H9 (cell line): ENCODE results near the gene ARAP2. TPM values are rescaled to one million over a fixed set of nuclear protein-coding genes. Genes with fewer than 3 reads are reported as not detected.

Experiments used
- DNase-seq: peaks from one replicate; pipeline ENCODE4 v3.0.0-alpha.2; 2017
- H2AFZ ChIP-seq: one replicate; pipeline ENCODE4 v1.6.1; 2013; ENCODE audit warnings: mild to moderate bottlenecking, low read length, control low read depth, moderate library complexity
- H2AK5ac ChIP-seq: 2 replicates; pipeline ENCODE4 v1.6.1; 2013; ENCODE audit warnings: low read length, control low read depth, mixed read lengths; ENCODE audit not compliant: insufficient read length
- H2BK120ac ChIP-seq: one replicate; pipeline ENCODE4 v1.6.1; 2013; ENCODE audit warnings: low read depth, mild to moderate bottlenecking, low read length, control low read depth, inconsistent platforms; ENCODE audit not compliant: poor library complexity, severe bottlenecking
- H2BK12ac ChIP-seq: 2 replicates; pipeline ENCODE4 v1.6.1; 2013; ENCODE audit warnings: low read length, control low read depth, mixed read lengths, low read depth; ENCODE audit not compliant: insufficient read length
- H2BK15ac ChIP-seq: 2 replicates; pipeline ENCODE4 v1.6.1; 2013; ENCODE audit warnings: low read depth, low read length, control low read depth
- H2BK20ac ChIP-seq: one replicate; pipeline ENCODE4 v1.6.1; 2013; ENCODE audit warnings: low read depth, mild to moderate bottlenecking, low read length, control low read depth, inconsistent platforms; ENCODE audit not compliant: poor library complexity, severe bottlenecking
- H2BK5ac ChIP-seq: 2 replicates; pipeline ENCODE4 v1.6.1; 2013; ENCODE audit warnings: low read length, control low read depth, mixed read lengths; ENCODE audit not compliant: insufficient read length
- H3K14ac ChIP-seq: 2 replicates; pipeline ENCODE4 v1.6.1; 2013; ENCODE audit warnings: low read length, control low read depth; ENCODE audit not compliant: insufficient read depth
- H3K18ac ChIP-seq: 2 replicates; pipeline ENCODE4 v1.6.1; 2013; ENCODE audit warnings: low read depth, mild to moderate bottlenecking, mixed read lengths, low read length, control low read depth; ENCODE audit not compliant: insufficient read length
- H3K23ac ChIP-seq: 2 replicates; pipeline ENCODE4 v1.6.1; 2013; ENCODE audit warnings: low read length, control low read depth, mixed read lengths, low read depth; ENCODE audit not compliant: insufficient read length
- H3K23me2 ChIP-seq: 2 replicates; pipeline ENCODE4 v1.6.1; 2013; ENCODE audit warnings: low read depth, mild to moderate bottlenecking, mixed read lengths, low read length, control low read depth; ENCODE audit not compliant: insufficient read length, poor library complexity, severe bottlenecking
- H3K27ac ChIP-seq: 2 replicates; pipeline ENCODE4 v1.5.1; 2013; ENCODE audit warnings: low read length, control low read depth, mixed read lengths, low read depth; ENCODE audit not compliant: insufficient read length
- H3K27me3 ChIP-seq: 2 replicates; pipeline ENCODE4 v1.6.1; 2013; ENCODE audit warnings: low read length, control low read depth, inconsistent platforms; ENCODE audit not compliant: insufficient read depth
- H3K4ac ChIP-seq: 2 replicates; pipeline ENCODE4 v1.6.1; 2013; ENCODE audit warnings: low read depth, mild to moderate bottlenecking, control low read depth, inconsistent platforms, low read length, moderate library complexity
- H3K4me1 ChIP-seq: 2 replicates; pipeline ENCODE4 v1.6.1; 2013; ENCODE audit warnings: low read length, control low read depth, inconsistent platforms; ENCODE audit not compliant: insufficient read depth
- H3K4me2 ChIP-seq: 2 replicates; pipeline ENCODE4 v1.6.1; 2013; ENCODE audit warnings: low read length, control low read depth, mixed read lengths; ENCODE audit not compliant: insufficient read length, insufficient read depth
- H3K56ac ChIP-seq: 2 replicates; pipeline ENCODE4 v1.6.1; 2013; ENCODE audit warnings: low read depth, mild to moderate bottlenecking, mixed read lengths, low read length, control low read depth; ENCODE audit not compliant: insufficient read length
- H3K79me1 ChIP-seq: 2 replicates; pipeline ENCODE4 v1.6.1; 2013; ENCODE audit warnings: low read depth, mild to moderate bottlenecking, moderate library complexity, low read length, control low read depth, inconsistent platforms; ENCODE audit not compliant: insufficient read depth, poor library complexity, severe bottlenecking
- H3K79me2 ChIP-seq: 2 replicates; pipeline ENCODE4 v1.6.1; 2013; ENCODE audit warnings: low read length, control low read depth, inconsistent platforms; ENCODE audit not compliant: insufficient read depth
- H3K9ac ChIP-seq: 2 replicates; pipeline ENCODE4 v1.6.1; 2013; ENCODE audit warnings: low read length, control low read depth, mixed read lengths; ENCODE audit not compliant: insufficient read length; ENCODE audit errors: extremely low read depth
- H3K9me3 ChIP-seq: one replicate; pipeline ENCODE4 v1.6.1; 2013; ENCODE audit warnings: low read depth, low read length, inconsistent platforms; ENCODE audit not compliant: control insufficient read depth
- H3T11ph ChIP-seq: one replicate; pipeline ENCODE4 v1.6.1; 2013; ENCODE audit warnings: mild to moderate bottlenecking, low read length, control low read depth, inconsistent platforms
- H4K20me1 ChIP-seq: one replicate; pipeline ENCODE4 v1.6.1; 2013; ENCODE audit not compliant: control insufficient read depth, insufficient read length, insufficient read depth
- H4K5ac ChIP-seq: 2 replicates; pipeline ENCODE4 v1.6.1; 2013; ENCODE audit warnings: low read depth, mild to moderate bottlenecking, mixed read lengths, low read length, control low read depth; ENCODE audit not compliant: insufficient read length
- H4K8ac ChIP-seq: replicated peaks from 2 replicates; pipeline ENCODE4 v1.6.1; 2013; ENCODE audit warnings: low read length, control low read depth, mixed read lengths, low read depth; ENCODE audit not compliant: insufficient read length
- H4K91ac ChIP-seq: 2 replicates; pipeline ENCODE4 v1.6.1; 2013; ENCODE audit warnings: low read depth, mild to moderate bottlenecking, moderate library complexity, mixed read lengths, low read length, control low read depth; ENCODE audit not compliant: insufficient read length
- H3K27ac Mint-ChIP-seq, 3 experiments: 2 replicates in 2 of 3; 3 replicates in 1 of 3; pipeline ENCODE4 v1.8.0; 2020 to 2021; ENCODE audit warnings: mixed read lengths in 3 of 3, mild to moderate bottlenecking in 1 of 3, moderate library complexity in 1 of 3
- H3K27me3 Mint-ChIP-seq: 2 replicates; pipeline ENCODE4 v1.8.0; 2021; ENCODE audit warnings: low read depth, mild to moderate bottlenecking, moderate library complexity, mixed read lengths
- H3K36me3 Mint-ChIP-seq, 3 experiments: 2 replicates in 2 of 3; 3 replicates in 1 of 3; pipeline ENCODE4 v1.8.0; 2020 to 2021; ENCODE audit warnings: low read depth in 3 of 3, mixed read lengths in 3 of 3; ENCODE audit not compliant: insufficient read depth in 1 of 3
- H3K4me1 Mint-ChIP-seq, 2 experiments: 2 replicates each; pipeline ENCODE4 v1.8.0; 2020; ENCODE audit warnings: mixed read lengths in 2 of 2
- H3K4me3 Mint-ChIP-seq, 2 experiments: 2 replicates in 1 of 2; 3 replicates in 1 of 2; pipeline ENCODE4 v1.8.0; 2020 to 2021; ENCODE audit warnings: mild to moderate bottlenecking in 2 of 2, mixed read lengths in 2 of 2, moderate library complexity in 1 of 2
- H3K9me3 Mint-ChIP-seq, 2 experiments: 2 replicates in 1 of 2; 3 replicates in 1 of 2; pipeline ENCODE4 v1.8.0; 2020; ENCODE audit warnings: mild to moderate bottlenecking in 2 of 2, mixed read lengths in 2 of 2, moderate library complexity in 1 of 2
- WGBS: extraction: QIAGEN DNeasy Blood & Tissue Kit; methylation state at CpG from one replicate; pipeline ENCODE4 v1.1.7; 2013; ENCODE audit warnings: missing lambda C conversion rate, low lambda C conversion rate, mixed read lengths; ENCODE audit not compliant: insufficient read length; ENCODE audit errors: extremely low coverage; 5-methylcytosine and 5-hydroxymethylcytosine counted together
- total RNA-seq: library from RNA; stranded (reverse); gene quantifications from 2 replicates; pipeline ENCODE4 v1.2.1, GENCODE V29; 2021
- TF ChIP-seq, protein P1 (sequence below): fragments of 200-600 bp; sonication (generic); conservative IDR thresholded peaks from 3 replicates; pipeline ENCODE4 v1.8.0; 2021; ENCODE audit warnings: antibody characterized with exemption, mild to moderate bottlenecking

The ARAP2 gene
- total RNA-seq, 1 experiment from 2014 or later, result 6.3 TPM

DNA sequence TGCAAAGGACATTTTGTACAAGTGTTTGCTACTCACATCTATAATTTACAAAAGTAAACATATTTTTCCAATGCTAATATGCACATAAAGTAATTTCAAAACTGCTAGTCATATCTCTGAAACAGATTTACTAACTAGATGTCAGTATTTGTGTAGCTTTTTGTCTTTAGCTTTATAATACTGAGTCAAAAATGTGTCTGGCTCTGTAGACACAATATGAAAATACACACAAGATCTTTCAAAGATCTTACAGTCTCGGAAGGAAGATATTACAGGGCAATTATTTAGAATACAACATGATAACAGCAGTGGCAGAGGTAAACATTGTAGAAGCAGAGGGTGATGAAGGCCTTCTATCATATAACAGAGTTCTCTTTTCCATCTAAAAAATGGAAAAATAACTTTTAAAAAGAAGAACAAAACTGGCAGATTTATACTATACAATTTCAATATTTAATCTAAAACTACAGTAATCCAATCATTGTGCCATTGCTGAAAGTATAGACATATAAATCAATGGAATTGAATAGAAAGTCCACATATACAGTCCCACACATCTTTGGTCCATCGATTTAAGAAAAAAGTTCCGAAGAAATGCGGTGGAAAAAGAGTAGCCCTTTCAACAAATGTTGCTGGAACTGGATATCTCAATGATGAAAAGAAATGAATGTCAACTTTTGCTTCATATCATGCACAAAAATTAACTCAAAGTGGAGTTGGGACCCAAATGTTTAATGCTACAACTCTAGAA, 29.4 kb downstream of the ARAP2 start:
- Mint-ChIP-seq H3K27ac (no peak overlapping the region), H3K4me1 (no peaks in the 10 kb centered on the region), H3K9me3 (no peaks in the 10 kb centered on the region), H3K4me3 (no peak overlapping the region), H3K27me3 (no peaks in the 10 kb centered on the region), H3K36me3 (no peaks in the 10 kb centered on the region)
- no peak overlapping the region for H4K91ac ChIP-seq
- H2AFZ ChIP-seq, result no peak overlapping the region
- H3K18ac ChIP-seq, result no peak overlapping the region
- H2BK120ac ChIP-seq, result no peak overlapping the region
- no peak overlapping the region for H4K8ac ChIP-seq
- no peak for DNase-seq
- no peaks in the 10 kb centered on the region for H3K9me3 ChIP-seq
- no peaks in the 10 kb centered on the region for H3K79me1 ChIP-seq
- no peaks in the 10 kb centered on the region for H3K27me3 ChIP-seq
- no peak overlapping the region for H3T11ph ChIP-seq
- no peak overlapping the region for H4K5ac ChIP-seq
- no peaks in the 10 kb centered on the region for H4K20me1 ChIP-seq
- H2BK20ac ChIP-seq, result no peak overlapping the region
- H3K4me1 ChIP-seq, result no peaks in the 10 kb centered on the region
- H3K23me2 ChIP-seq, result no peaks in the 10 kb centered on the region
- WGBS, result no CpG with 5 or more reads among the region's 4 CpGs
- no peak overlapping the region for H3K4ac ChIP-seq
- H3K79me2 ChIP-seq, result no peaks in the 10 kb centered on the region
- no peak overlapping the region for H3K4me2 ChIP-seq
- H3K14ac ChIP-seq, result no peak overlapping the region
- H2BK12ac ChIP-seq, result no peak overlapping the region
- H3K23ac ChIP-seq, result no peak overlapping the region
- no peak overlapping the region for H2BK15ac ChIP-seq
- H2AK5ac ChIP-seq, result no peak overlapping the region
- no peak overlapping the region for H3K27ac ChIP-seq
- no peak overlapping the region for H2BK5ac ChIP-seq
- TF ChIP-seq, protein P1, sequence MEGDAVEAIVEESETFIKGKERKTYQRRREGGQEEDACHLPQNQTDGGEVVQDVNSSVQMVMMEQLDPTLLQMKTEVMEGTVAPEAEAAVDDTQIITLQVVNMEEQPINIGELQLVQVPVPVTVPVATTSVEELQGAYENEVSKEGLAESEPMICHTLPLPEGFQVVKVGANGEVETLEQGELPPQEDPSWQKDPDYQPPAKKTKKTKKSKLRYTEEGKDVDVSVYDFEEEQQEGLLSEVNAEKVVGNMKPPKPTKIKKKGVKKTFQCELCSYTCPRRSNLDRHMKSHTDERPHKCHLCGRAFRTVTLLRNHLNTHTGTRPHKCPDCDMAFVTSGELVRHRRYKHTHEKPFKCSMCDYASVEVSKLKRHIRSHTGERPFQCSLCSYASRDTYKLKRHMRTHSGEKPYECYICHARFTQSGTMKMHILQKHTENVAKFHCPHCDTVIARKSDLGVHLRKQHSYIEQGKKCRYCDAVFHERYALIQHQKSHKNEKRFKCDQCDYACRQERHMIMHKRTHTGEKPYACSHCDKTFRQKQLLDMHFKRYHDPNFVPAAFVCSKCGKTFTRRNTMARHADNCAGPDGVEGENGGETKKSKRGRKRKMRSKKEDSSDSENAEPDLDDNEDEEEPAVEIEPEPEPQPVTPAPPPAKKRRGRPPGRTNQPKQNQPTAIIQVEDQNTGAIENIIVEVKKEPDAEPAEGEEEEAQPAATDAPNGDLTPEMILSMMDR, result no peak
- H3K56ac ChIP-seq, result no peak overlapping the region
- H3K9ac ChIP-seq, result no peak overlapping the region
